Transverse colon (tissue), 4 donors: ENCODE data around the gene SSH2. TPM values are rescaled to one million over a fixed set of nuclear protein-coding genes. Genes with fewer than 3 reads are reported as not detected.
"Not testable (repeated sequence)": the region's sequence is repeated elsewhere in the genome, so short reads cannot be mapped to it uniquely, and the experiment has no call there.

Source experiments
- DNase-seq: peaks from one replicate; pipeline ENCODE4 v3.0.0-alpha.2; 2019
- H3K27ac ChIP-seq, 4 donors: fragments of 200-600 bp; sonication (generic); 2 replicates each; pipeline ENCODE4 v1.5.1; 2016 to 2018; ENCODE audit warnings: inconsistent platforms in 4 of 4
- H3K27me3 ChIP-seq: fragments of 200-600 bp; sonication (generic); 2 replicates; pipeline ENCODE4 v1.5.1; 2017; ENCODE audit warnings: inconsistent platforms
- H3K36me3 ChIP-seq, 4 donors: fragments of 200-600 bp; sonication (generic); 2 replicates each; pipeline ENCODE4 v1.5.1; 2017 to 2019; ENCODE audit warnings: inconsistent platforms in 4 of 4
- H3K4me1 ChIP-seq, 4 donors: fragments of 200-600 bp; sonication (generic); 2 replicates each; pipeline ENCODE4 v1.5.1; 2017 to 2020; ENCODE audit warnings: inconsistent platforms in 4 of 4
- H3K4me3 ChIP-seq, 4 donors: fragments of 200-600 bp; sonication (generic); 1 replicate in 1 of 4; 2 replicates in 3 of 4; pipeline versions ENCODE4 v1.5.1 to v1.6.1; 2017 to 2019; ENCODE audit warnings: inconsistent platforms in 4 of 4
- H3K9me3 ChIP-seq, 2 donors: fragments of 200-600 bp; sonication (generic); 2 replicates each; pipeline ENCODE4 v1.5.1; 2017 to 2019; ENCODE audit warnings: inconsistent platforms in 2 of 2
- EP300 ChIP-seq: sonication (generic); formaldehyde crosslinking; IDR thresholded peaks from one replicate; pipeline ENCODE4 v1.6.1; 2017; ENCODE audit warnings: antibody characterized with exemption, low read depth
- POLR2A ChIP-seq: fragments of 450-650 bp; IDR thresholded peaks from one replicate; pipeline ENCODE4 v1.6.1; 2016; ENCODE audit warnings: antibody characterized with exemption, mild to moderate bottlenecking, moderate library complexity
- POLR2AphosphoS5 ChIP-seq, 3 donors: sonication (generic); formaldehyde crosslinking; IDR thresholded peaks; one replicate each; pipeline ENCODE4 v1.6.1; 2016; ENCODE audit warnings: antibody characterized with exemption in 3 of 3
- WGBS, 2 donors: methylation state at CpG; one replicate each; pipeline ENCODE4 v1.1.5; 2018; ENCODE audit warnings: low coverage in 1 of 2; 5-methylcytosine and 5-hydroxymethylcytosine counted together
- in situ Hi-C, 4 donors: fragments of 200-750 bp; cut with MboI; loops; one replicate each; pipeline versions ENCODE4 v1.15.0 to v1.15.1; 2017; ENCODE audit warnings: low sequenced_read_pairs in 3 of 4, low pct_ligation_motif_present in 1 of 4, low pct_unique_long_range_greater_than_20kb in 1 of 4
- intact Hi-C: fragments of 100-400 bp; cut with DNase I; formaldehyde crosslinking; loops from one replicate; pipeline ENCODE4 v1.15.1; 2023; ENCODE audit warnings: low total_unique reads
- total RNA-seq, 4 donors: library from RNA; depleted of rRNA; stranded (reverse); fragments of >200 nt; gene quantifications; one replicate each; pipeline ENCODE4 v1.1.0, GENCODE V29; 2016
- TF ChIP-seq, protein P1 (sequence below), 5 experiments: fragments of 200-600 bp in 3 of 5; fragments of 450-650 bp in 2 of 5; sonication (generic) in 3 of 5; IDR thresholded peaks; 1 replicate in 2 of 5; 2 replicates in 3 of 5; pipeline ENCODE4 v1.5.1; 2016 to 2017; ENCODE audit warnings: antibody characterized with exemption in 5 of 5, inconsistent platforms in 3 of 5, mild to moderate bottlenecking in 2 of 5, moderate library complexity in 1 of 5

Gene SSH2
- total RNA-seq, 4 donors from 2014 or later = 15.3 to 99.9 (median 46.0) TPM

- TF ChIP-seq, protein P1, sequence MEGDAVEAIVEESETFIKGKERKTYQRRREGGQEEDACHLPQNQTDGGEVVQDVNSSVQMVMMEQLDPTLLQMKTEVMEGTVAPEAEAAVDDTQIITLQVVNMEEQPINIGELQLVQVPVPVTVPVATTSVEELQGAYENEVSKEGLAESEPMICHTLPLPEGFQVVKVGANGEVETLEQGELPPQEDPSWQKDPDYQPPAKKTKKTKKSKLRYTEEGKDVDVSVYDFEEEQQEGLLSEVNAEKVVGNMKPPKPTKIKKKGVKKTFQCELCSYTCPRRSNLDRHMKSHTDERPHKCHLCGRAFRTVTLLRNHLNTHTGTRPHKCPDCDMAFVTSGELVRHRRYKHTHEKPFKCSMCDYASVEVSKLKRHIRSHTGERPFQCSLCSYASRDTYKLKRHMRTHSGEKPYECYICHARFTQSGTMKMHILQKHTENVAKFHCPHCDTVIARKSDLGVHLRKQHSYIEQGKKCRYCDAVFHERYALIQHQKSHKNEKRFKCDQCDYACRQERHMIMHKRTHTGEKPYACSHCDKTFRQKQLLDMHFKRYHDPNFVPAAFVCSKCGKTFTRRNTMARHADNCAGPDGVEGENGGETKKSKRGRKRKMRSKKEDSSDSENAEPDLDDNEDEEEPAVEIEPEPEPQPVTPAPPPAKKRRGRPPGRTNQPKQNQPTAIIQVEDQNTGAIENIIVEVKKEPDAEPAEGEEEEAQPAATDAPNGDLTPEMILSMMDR (IDR thresholded peaks at IDR 0.05) = no peak
- TF ChIP-seq POLR2AphosphoS5 (IDR thresholded peaks at IDR 0.05) (no peak), EP300 (no peak), POLR2A (no peak)
- H3K36me3 ChIP-seq = no peaks in the 10 kb centered on the region
- intact Hi-C loops (no loop called here), in situ Hi-C loops (no loop called here)
- no peak overlapping the region for H3K27ac ChIP-seq
- no peaks in the 10 kb centered on the region for H3K9me3 ChIP-seq
- H3K4me1 ChIP-seq = no peaks in the 10 kb centered on the region
- H3K4me3 ChIP-seq = no peak overlapping the region
- no peaks in the 10 kb centered on the region for H3K27me3 ChIP-seq
- WGBS, 2 donors = 100% methylated on average over 3 of the region's 3 CpGs
- DNase-seq = no peak
These were observed 24.2 kb downstream of the SSH2 start for GRCh38 chr17:29905879-29906167.

- 100% methylated on average over 3 of the region's 3 CpGs; no CpG with 5 or more reads in 1 of the 2 donors for WGBS, 2 donors
- H3K27me3 ChIP-seq = no peaks in the 10 kb centered on the region
- H3K9me3 ChIP-seq = no peaks in the 10 kb centered on the region
- H3K4me1 ChIP-seq = no peaks in the 10 kb centered on the region
- peak; percentile 20 for DNase-seq
- TF ChIP-seq EP300 (no peak), POLR2AphosphoS5 (IDR thresholded peaks at IDR 0.05) (no peak), POLR2A (no peak)
- TF ChIP-seq, protein P1 (IDR thresholded peaks at IDR 0.05) = no peak
- in situ Hi-C loops (no loop called here), intact Hi-C loops (no loop called here)
- no peak overlapping the region for H3K27ac ChIP-seq
- no peaks in the 10 kb centered on the region for H3K36me3 ChIP-seq
- no peak overlapping the region for H3K4me3 ChIP-seq
These were observed 24.7 kb downstream of the SSH2 start for GRCh38 chr17:29905086-29905878.

- H3K36me3 ChIP-seq = no peaks in the 10 kb centered on the region
- in situ Hi-C loops (no loop called here), intact Hi-C loops (no loop called here)
- no peaks in the 10 kb centered on the region for H3K27me3 ChIP-seq
- no peak overlapping the region for H3K27ac ChIP-seq
- TF ChIP-seq POLR2AphosphoS5 (IDR thresholded peaks at IDR 0.05) (no peak), EP300 (no peak)
- DNase-seq = no peak
- no peak overlapping the region for H3K4me3 ChIP-seq
- 94% methylated on average over 2 of the region's 2 CpGs for WGBS, 2 donors
- H3K4me1 ChIP-seq = no peaks in the 10 kb centered on the region
- no peaks in the 10 kb centered on the region for H3K9me3 ChIP-seq
These were observed 26.6 kb downstream of the SSH2 start for GRCh38 chr17:29903471-29903870.

GRCh38 chr17:29897136-29897535 lies 32.9 kb downstream of the SSH2 start:
- intact Hi-C loops, H3K9me3 ChIP-seq, DNase-seq, H3K27me3 ChIP-seq, H3K4me3 ChIP-seq, in situ Hi-C loops, H3K4me1 ChIP-seq, H3K27ac ChIP-seq, H3K36me3 ChIP-seq: not testable (repeated sequence)
- WGBS, 2 donors = 96% methylated on average over 4 of the region's 4 CpGs

- Histone ChIP-seq H3K9me3 (no peaks in the 10 kb centered on the region), H3K27ac (no peak overlapping the region), H3K4me3 (no peak overlapping the region), H3K4me1 (no peaks in the 10 kb centered on the region), H3K27me3 (no peaks in the 10 kb centered on the region), H3K36me3 (no peaks in the 10 kb centered on the region)
- intact Hi-C loops = no loop called here
- DNase-seq = no peak
- in situ Hi-C loops = no loop called here
- TF ChIP-seq, protein P1 (IDR thresholded peaks at IDR 0.05) = no peak
These were observed 37.8 kb downstream of the SSH2 start for GRCh38 chr17:29892201-29892600.
